ACC112 (cell line): ENCODE results near the gene PPARGC1A.

ENCODE experiments used
- H2AFZ ChIP-seq: fragments of 200-600 bp; sonication (generic); one replicate; pipeline ENCODE4 v1.6.0; 2017; ENCODE audit warnings: antibody characterized with exemption, low read length; ENCODE audit not compliant: unreplicated experiment
- H3K27ac ChIP-seq: fragments of 200-600 bp; sonication (generic); 2 replicates; pipeline ENCODE4 v1.5.1; 2014; ENCODE audit warnings: low read depth, mild to moderate bottlenecking, antibody characterized with exemption, low read length, moderate library complexity
- H3K27me3 ChIP-seq: fragments of 200-600 bp; sonication (generic); 2 replicates; pipeline ENCODE4 v1.6.1; 2014; ENCODE audit warnings: mild to moderate bottlenecking, antibody characterized with exemption, low read length, moderate library complexity, mixed read lengths; ENCODE audit not compliant: insufficient read depth
- H3K36me3 ChIP-seq: fragments of 200-600 bp; sonication (generic); 2 replicates; pipeline ENCODE4 v1.6.1; 2016; ENCODE audit warnings: mild to moderate bottlenecking, antibody characterized with exemption, low read length, moderate library complexity, mixed read lengths; ENCODE audit not compliant: insufficient read depth
- H3K4me1 ChIP-seq: fragments of 200-600 bp; sonication (generic); one replicate; pipeline ENCODE4 v1.6.1; 2016; ENCODE audit warnings: low read length, mixed read lengths; ENCODE audit not compliant: insufficient read depth, unreplicated experiment, control insufficient read depth
- H3K4me3 ChIP-seq: fragments of 200-600 bp; sonication (generic); 2 replicates; pipeline ENCODE4 v1.5.1; 2014; ENCODE audit warnings: mild to moderate bottlenecking, low read depth, low read length
- H3K79me2 ChIP-seq: fragments of 200-600 bp; sonication (generic); one replicate; pipeline ENCODE4 v1.6.0; 2016; ENCODE audit warnings: low read length; ENCODE audit not compliant: control insufficient read depth, unreplicated experiment, insufficient read depth

PPARGC1A gene

GRCh38 chr4:23890369-23891063 is 669 bp upstream of the PPARGC1A start:
- peaks cover 3% of the 10 kb centered on the region for H3K4me1 ChIP-seq

DNA sequence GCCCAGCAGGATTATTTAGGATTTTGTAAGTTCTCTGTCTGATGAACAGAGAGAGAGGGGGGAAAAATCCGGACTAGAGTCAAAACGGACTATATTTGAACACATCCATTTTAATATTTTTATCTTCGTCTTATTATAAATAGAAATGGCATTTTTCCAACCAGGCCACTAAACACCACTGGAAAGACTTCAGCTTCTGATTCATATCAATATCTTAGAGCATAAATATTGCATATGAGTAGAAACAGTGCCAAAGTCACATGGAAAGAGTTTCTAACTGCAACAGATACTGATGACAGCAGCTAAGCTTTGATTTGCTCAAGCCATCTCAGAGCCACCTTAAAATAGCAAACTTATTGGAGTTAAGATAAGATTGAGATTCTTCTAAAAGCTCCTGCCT is 456 bp downstream of the PPARGC1A start:
- Histone ChIP-seq H3K27ac (peak overlapping the region; percentile 50), H3K27me3 (0 out of 2 replicates have a peak, but pooled peaks cover 4% of the 10 kb centered on the region), H3K36me3 (no peaks in the 10 kb centered on the region), H3K79me2 (no peaks in the 10 kb centered on the region), H2AFZ (peak overlapping the region; percentile 73), H3K4me3 (peak overlapping the region; percentile 81), H3K4me1 (peaks cover 3% of the 10 kb centered on the region)

More at GRCh38 chr4:23890369-23891063, 669 bp upstream of the PPARGC1A start:
- Histone ChIP-seq H3K79me2 (no peaks in the 10 kb centered on the region), H3K4me3 (peak overlapping the region; percentile 81), H2AFZ (peak overlapping the region; percentile 73), H3K36me3 (no peaks in the 10 kb centered on the region), H3K27me3 (0 out of 2 replicates have a peak, but pooled peaks cover 4% of the 10 kb centered on the region), H3K27ac (no peak overlapping the region)

GRCh38 chr4:23888421-23889319 is 1.2 kb downstream of the PPARGC1A start:
- Histone ChIP-seq H2AFZ (peak overlapping the region; percentile 73), H3K4me3 (peak overlapping the region; percentile 81), H3K4me1 (peaks cover 3% of the 10 kb centered on the region), H3K27ac (peak overlapping the region; percentile 50), H3K36me3 (no peaks in the 10 kb centered on the region), H3K27me3 (0 out of 2 replicates have a peak, but pooled peaks cover 4% of the 10 kb centered on the region), H3K79me2 (no peaks in the 10 kb centered on the region)

DNA sequence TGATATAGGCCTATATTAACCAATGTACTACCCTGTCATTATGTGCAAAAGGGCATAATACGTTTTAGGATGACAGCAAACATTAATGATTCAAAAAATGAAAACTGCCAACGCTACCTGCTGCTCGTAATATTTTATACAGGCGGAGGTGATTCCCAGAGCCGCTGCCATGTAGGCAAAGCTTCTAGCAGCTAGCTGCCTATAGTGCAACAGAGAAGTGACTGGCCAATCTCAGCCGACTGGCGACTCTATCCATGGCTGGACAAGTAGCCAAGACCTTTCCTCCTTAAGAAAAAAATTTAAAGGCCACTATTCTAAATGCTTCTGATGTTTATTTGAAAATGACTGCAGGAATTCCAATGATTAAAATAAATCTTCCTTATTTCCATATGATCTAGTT is 1.9 kb downstream of the PPARGC1A start:
- Histone ChIP-seq H3K4me3 (peak overlapping the region; percentile 81), H3K27ac (no peak overlapping the region), H3K79me2 (no peaks in the 10 kb centered on the region), H3K36me3 (no peaks in the 10 kb centered on the region), H3K4me1 (peaks cover 3% of the 10 kb centered on the region), H2AFZ (peak overlapping the region; percentile 73), H3K27me3 (0 out of 2 replicates have a peak, but pooled peaks cover 4% of the 10 kb centered on the region)

- Histone ChIP-seq H3K4me3 (no peak overlapping the region), H3K79me2 (no peaks in the 10 kb centered on the region), H3K36me3 (no peaks in the 10 kb centered on the region), H3K27me3 (no peaks in the 10 kb centered on the region), H3K4me1 (peaks cover 3% of the 10 kb centered on the region), H3K27ac (no peak overlapping the region), H2AFZ (no peak overlapping the region)
Measured at GRCh38 chr4:23887173-23887572, 2.7 kb downstream of the PPARGC1A start.

- no peak overlapping the region for H3K4me3 ChIP-seq
- no peak overlapping the region for H3K27ac ChIP-seq
- H3K4me1 ChIP-seq = peaks cover 2% of the 10 kb centered on the region
- H3K27me3 ChIP-seq = no peaks in the 10 kb centered on the region
- H3K36me3 ChIP-seq = no peaks in the 10 kb centered on the region
- no peaks in the 10 kb centered on the region for H3K79me2 ChIP-seq
- no peak overlapping the region for H2AFZ ChIP-seq
Measured at GRCh38 chr4:23885943-23886590, 3.8 kb downstream of the PPARGC1A start.

GRCh38 chr4:23884741-23885140 is 5.1 kb downstream of the PPARGC1A start:
- no peaks in the 10 kb centered on the region for H3K36me3 ChIP-seq
- no peak overlapping the region for H3K4me3 ChIP-seq
- no peak overlapping the region for H3K27ac ChIP-seq
- no peak overlapping the region for H2AFZ ChIP-seq
- H3K79me2 ChIP-seq = no peaks in the 10 kb centered on the region
- H3K27me3 ChIP-seq = no peaks in the 10 kb centered on the region
- H3K4me1 ChIP-seq = no peaks in the 10 kb centered on the region

GRCh38 chr4:23884261-23884660 is 5.6 kb downstream of the PPARGC1A start:
- Histone ChIP-seq H3K36me3 (no peaks in the 10 kb centered on the region), H3K27me3 (no peaks in the 10 kb centered on the region), H3K79me2 (no peaks in the 10 kb centered on the region), H2AFZ (no peak overlapping the region), H3K4me1 (no peaks in the 10 kb centered on the region), H3K27ac (no peak overlapping the region), H3K4me3 (no peak overlapping the region)

DNA sequence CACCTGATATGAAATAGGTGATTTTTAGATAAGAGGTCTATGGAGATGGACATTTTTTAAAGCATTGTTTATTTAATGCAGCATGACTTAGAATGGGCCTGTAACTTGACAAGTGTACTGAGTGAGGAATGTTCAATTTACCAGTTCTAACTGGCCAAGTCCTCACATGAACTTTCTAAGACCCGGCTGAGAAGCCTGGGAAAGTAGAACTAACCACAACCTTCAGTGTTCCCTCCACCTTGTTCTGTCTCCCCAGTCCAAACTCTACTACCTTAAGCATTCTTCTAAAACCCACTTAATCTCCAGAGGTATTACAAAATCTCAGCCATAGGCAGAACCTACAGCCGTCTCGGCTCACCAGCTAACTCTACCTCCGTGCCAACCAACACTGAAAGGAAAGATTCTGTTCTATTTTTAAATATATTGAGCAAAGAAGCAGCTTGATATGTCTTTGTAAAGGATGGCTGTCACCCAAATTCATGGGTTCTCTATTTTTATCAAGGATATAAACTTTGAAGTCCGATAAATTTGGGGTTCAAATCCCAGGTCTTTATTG is 6.8 kb downstream of the PPARGC1A start:
- Histone ChIP-seq H3K27ac (no peak overlapping the region), H2AFZ (no peak overlapping the region), H3K4me1 (no peaks in the 10 kb centered on the region), H3K4me3 (no peak overlapping the region), H3K36me3 (no peaks in the 10 kb centered on the region), H3K79me2 (no peaks in the 10 kb centered on the region), H3K27me3 (no peaks in the 10 kb centered on the region)

DNA sequence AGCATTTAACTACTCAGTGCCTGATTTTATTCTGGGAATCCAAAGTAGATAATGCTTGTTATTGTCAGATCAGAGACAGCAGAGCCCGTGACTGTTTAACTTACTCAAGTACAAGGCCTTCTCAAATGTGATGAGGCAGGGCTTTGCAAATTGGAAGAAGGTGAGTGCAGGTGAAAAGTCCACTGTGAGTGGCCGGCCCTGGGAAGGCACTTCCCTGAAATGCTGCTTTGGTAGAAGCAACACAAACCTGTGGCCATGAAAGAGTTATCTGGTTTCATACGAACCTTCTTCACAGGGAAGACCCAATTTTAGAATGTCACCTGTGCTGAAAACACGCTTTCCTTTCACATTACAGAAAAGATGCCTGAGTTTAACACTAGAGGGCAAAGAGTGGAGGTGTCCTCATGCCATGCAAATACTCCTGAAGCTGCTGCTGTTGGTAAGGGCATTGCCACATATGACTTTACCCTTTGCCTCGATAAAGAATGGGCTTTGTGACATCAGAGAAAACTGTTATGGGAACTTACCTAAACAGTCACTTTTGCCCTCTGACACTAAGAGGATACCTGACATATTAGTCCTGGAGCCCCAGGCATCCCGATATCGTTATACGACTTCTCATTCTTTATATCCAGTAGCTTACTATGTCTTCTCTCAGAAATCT is 8.0 kb downstream of the PPARGC1A start:
- Histone ChIP-seq H3K79me2 (no peaks in the 10 kb centered on the region), H3K4me3 (no peak overlapping the region), H3K4me1 (no peaks in the 10 kb centered on the region), H3K27me3 (no peaks in the 10 kb centered on the region), H3K27ac (no peak overlapping the region), H2AFZ (no peak overlapping the region), H3K36me3 (no peaks in the 10 kb centered on the region)
